Measurements from ENCODE around the gene LCNL1. TPM values are rescaled to one million over a fixed set of nuclear protein-coding genes. Genes with fewer than 3 reads are reported as not detected.

Gene LCNL1
- total and polyA plus RNA-seq, 8 donors: 0.38 to 2.7 (median 1.2) TPM

DNA sequence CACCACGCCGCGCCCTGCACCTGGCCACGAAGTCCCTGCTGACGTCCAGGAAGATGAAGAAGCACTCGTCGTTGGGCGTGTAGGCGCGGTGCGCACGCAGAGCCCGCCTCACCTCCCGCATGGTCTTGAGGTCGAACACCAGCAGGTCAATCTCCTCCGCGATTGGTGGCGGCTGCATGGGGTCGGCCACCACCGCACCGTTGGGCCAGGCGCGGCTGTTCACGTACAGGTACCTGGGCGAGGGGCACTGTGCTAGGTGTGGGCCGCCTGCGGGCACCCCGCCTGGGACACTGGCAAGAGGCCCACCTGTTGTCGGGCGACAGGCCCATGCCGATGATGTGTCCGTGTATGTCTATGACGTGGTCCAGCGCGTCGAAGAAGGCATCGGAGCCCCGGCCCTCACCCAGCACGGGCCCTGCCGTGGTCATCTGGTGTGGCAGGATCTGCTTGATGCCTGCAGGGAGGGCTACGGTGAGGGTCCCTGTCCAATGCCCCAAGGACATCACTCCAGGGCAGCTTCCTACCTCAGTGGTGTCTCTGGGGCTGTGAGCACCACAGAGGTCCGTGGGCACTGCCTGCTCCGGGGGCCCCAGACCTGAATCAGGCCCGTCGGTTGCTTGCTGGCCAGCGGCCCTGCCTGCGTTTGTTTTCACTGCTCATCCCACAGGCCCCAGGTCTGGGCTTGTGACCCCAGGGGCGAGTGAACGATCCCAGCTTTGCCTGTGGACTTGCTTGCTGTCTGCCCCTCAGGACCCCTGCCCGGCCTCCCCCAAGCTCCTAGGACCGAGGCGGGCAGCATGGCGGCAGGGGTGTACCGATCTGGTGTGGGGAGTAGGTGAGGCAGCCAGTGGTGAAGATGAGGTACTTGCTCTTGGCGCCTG is 41.3 kb upstream of the LCNL1 start:
- DNase-seq: peak in 2 of 4 donors; percentile 31 to 79

DNA sequence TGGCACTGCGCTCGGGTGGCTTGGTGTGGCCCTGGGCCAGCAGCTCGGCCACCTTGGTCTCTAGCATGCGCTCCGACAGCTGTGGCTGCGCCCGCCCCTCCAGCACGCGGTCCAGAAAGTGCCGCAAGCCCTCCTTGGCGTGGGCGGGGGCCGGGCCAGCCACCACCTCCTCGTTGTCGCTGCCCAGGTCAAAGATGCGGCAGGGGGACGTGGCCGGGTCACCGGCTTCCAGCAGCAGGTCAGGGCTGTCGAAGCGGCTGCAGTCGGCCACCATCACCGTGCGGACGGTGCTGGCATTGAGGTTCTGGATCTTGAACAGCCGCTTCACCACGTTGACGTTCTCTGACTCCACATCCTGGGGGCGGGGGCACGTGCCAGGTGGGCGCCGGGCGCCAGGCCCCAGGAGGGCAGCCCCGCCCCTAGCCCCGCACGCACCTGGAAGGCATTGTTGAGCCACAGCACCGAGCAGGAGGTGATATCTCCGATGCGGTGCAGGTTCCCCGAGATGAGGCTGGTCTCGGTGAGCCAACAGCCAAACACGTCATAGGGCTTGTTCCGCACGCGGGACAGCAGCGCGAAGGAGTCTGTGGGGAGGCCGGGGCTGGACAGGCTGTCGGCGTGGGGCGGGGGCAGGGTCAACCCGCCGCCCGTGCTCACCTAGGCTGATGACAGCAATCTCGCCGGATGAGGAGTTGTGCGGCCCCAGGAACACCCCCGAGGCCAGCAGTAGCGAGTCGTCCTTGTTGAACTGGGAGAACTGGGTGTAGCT is 40.5 kb upstream of the LCNL1 start:
- Histone ChIP-seq H3K27me3 (no peaks in the 10 kb centered on the region), H3K9me3 (no peaks in the 10 kb centered on the region), H3K4me1 (peaks cover 2 to 24% of the 10 kb centered on the region in 2 donors), H3K27ac (no peak overlapping the region), H3K36me3 (peaks cover 0 to 54% of the 10 kb centered on the region in 2 donors), H3K4me3 (peak overlapping the region in 1 of 2 donors; percentile 98)
- DNase-seq (peak in 2 of 4 donors; percentile 30 to 76), ATAC-seq (no peak)
- TF ChIP-seq, protein P1, sequence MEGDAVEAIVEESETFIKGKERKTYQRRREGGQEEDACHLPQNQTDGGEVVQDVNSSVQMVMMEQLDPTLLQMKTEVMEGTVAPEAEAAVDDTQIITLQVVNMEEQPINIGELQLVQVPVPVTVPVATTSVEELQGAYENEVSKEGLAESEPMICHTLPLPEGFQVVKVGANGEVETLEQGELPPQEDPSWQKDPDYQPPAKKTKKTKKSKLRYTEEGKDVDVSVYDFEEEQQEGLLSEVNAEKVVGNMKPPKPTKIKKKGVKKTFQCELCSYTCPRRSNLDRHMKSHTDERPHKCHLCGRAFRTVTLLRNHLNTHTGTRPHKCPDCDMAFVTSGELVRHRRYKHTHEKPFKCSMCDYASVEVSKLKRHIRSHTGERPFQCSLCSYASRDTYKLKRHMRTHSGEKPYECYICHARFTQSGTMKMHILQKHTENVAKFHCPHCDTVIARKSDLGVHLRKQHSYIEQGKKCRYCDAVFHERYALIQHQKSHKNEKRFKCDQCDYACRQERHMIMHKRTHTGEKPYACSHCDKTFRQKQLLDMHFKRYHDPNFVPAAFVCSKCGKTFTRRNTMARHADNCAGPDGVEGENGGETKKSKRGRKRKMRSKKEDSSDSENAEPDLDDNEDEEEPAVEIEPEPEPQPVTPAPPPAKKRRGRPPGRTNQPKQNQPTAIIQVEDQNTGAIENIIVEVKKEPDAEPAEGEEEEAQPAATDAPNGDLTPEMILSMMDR (IDR thresholded peaks at IDR 0.05): no peak
- intact Hi-C loops (cut with DNase I): no loop called here

More for the DNA sequence above, 41.3 kb upstream of the LCNL1 start:
- Histone ChIP-seq H3K27me3 (no peaks in the 10 kb centered on the region), H3K27ac (no peak overlapping the region), H3K4me1 (peaks cover 2 to 24% of the 10 kb centered on the region in 2 donors), H3K36me3 (peaks cover 0 to 54% of the 10 kb centered on the region in 2 donors), H3K9me3 (no peaks in the 10 kb centered on the region), H3K4me3 (no peak overlapping the region)
- no peak for ATAC-seq
- TF ChIP-seq, protein P1 (IDR thresholded peaks at IDR 0.05): no peak
- intact Hi-C loops (cut with DNase I): no loop called here

DNA sequence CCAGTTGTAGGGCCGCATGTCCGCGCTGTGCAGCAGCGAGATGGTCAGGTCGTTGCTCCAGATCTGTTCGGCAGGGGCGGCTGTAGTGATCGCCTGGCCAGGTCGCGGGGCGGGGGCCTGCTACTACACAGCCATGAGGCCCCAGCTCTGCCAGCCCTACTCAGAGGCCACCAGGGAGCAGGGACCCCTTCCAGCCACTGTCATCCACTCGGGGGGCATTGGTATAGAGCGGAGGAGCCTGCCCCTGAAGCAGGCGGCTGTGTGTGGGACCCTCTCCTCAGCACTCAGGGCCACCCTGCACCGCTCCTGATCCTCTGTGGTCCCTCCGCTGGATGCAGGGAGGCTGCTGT is 39.9 kb upstream of the LCNL1 start:
- Histone ChIP-seq H3K4me3 (peak overlapping the region in 1 of 2 donors; percentile 98), H3K9me3 (no peaks in the 10 kb centered on the region), H3K27me3 (no peaks in the 10 kb centered on the region), H3K4me1 (peaks cover 2 to 29% of the 10 kb centered on the region in 2 donors), H3K27ac (no peak overlapping the region), H3K36me3 (peaks cover 0 to 49% of the 10 kb centered on the region in 2 donors)
- intact Hi-C loops (cut with DNase I): no loop called here
- peak in 2 of 4 donors; percentile 31 to 72 for DNase-seq
- no peak for ATAC-seq
- TF ChIP-seq, protein P1 (IDR thresholded peaks at IDR 0.05): no peak

DNA sequence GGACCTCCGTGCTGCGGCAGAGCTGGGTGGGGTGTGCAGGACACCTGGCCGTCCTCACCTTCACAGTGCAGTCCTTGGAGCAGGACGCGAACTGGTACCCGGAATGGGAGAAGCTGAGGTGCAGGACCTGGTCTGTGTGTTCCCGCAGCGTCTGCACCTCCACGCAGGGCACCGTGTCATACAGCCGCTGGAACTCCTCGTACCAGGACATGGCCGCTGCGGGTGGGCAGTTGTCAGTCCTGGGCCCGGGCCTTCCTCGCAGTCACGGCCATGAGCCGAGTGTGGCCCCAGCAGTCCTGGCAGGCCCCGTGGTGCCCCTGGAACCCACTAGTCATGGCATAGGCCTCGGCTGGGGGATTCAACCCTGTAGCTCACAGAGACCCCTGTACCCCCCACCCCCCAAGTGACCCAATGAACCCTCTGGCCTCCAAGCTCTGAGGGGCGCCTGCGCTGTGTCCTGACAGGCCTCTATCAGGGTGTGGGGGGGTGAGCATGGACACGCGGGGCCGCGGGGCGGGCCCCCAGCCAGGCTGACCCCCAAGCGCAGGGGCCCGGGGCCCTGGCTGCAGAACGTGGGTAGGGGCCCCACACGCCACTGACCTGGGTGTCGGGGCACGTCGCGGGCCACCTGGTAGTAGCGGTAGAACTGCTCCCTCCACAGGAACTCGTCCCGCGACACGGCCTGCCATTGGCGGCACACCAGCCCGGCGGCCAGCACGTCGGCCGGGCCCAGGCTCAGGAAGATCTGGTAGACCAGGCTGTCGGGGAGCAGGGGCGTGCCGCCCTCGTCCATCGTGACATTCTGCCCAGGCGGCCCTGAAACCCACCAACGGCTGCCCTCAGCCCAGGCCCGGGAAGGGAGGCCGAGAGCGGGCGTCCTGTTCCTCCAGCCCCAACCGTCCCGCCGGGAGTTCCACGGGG is 39.2 kb upstream of the LCNL1 start:
- Histone ChIP-seq H3K27ac (peak overlapping the region; percentile 83 to 90), H3K36me3 (peaks cover 0 to 44% of the 10 kb centered on the region in 2 donors), H3K9me3 (no peaks in the 10 kb centered on the region), H3K4me1 (peaks cover 5 to 36% of the 10 kb centered on the region in 2 donors), H3K27me3 (no peaks in the 10 kb centered on the region), H3K4me3 (peak overlapping the region; percentile 94 to 98)
- TF ChIP-seq, protein P1 (IDR thresholded peaks at IDR 0.05): no peak
- DNase-seq (peak in 3 of 4 donors; percentile 12 to 88 (median 47)), ATAC-seq (peak; percentile 8)
- intact Hi-C loops (cut with DNase I): no loop called here
